HepG2 (cell line): ENCODE results near the gene CDK2AP2. TPM values are rescaled to one million over a fixed set of nuclear protein-coding genes. Genes with fewer than 3 reads are reported as not detected.

Experiments used
- ATAC-seq: fragments of 200-7000 bp; cut with Tn5 transposase; 3 replicates; pipeline ENCODE4 v1.9.1; 2020; ENCODE audit warnings: mild to moderate bottlenecking, moderate library complexity
- BruUV-seq: library from RNA; stranded (reverse); fragments of 400-500 nt; replicated peaks from 2 replicates; lab custom pipeline; 2021; lab: Mats Ljungman, UMichigan
- CTCF ChIA-PET: fragments of 300-600 bp; formaldehyde crosslinking; extraction: SDS; loops from one replicate; lab custom pipeline; 2021; ENCODE audit warnings: low total read pairs, inconsistent platforms, low intra/inter-chr PET ratio; lab: Yijun Ruan, JAX
- POLR2A ChIA-PET: fragments of 350-600 bp; sonication (Branson Sonifier 250); formaldehyde crosslinking; loops from one replicate; lab custom pipeline; 2020; ENCODE audit warnings: antibody characterized with exemption, inconsistent platforms; lab: Yijun Ruan, JAX
- DNase-seq: peaks from one replicate; pipeline ENCODE4 v3.0.0-alpha.2; 2015; ENCODE audit warnings: low spot score
- FAIRE-seq: peaks from 3 replicates; lab custom pipeline; 2011; peaks lifted over from hg19 to GRCh38; lab: Jason Lieb, UNC
- H2AFZ ChIP-seq: one replicate; pipeline ENCODE4 v1.6.1; 2011; ENCODE audit warnings: low read length, inconsistent platforms
- H3K27ac ChIP-seq: fragments of 300-600 bp; 3 replicates; pipeline ENCODE4 v1.8.0; 2011; ENCODE audit warnings: mixed run types, mild to moderate bottlenecking, mixed read lengths, low read length, inconsistent platforms; ENCODE audit not compliant: insufficient read depth; ENCODE audit errors: extremely low read length
- H3K27me3 ChIP-seq, 2 experiments: fragments of 200-600 bp in 1 of 2; 2 replicates in 1 of 2; 3 replicates in 1 of 2; pipeline versions ENCODE4 v1.6.0 to v1.8.0; 2011; ENCODE audit warnings: low read length in 2 of 2, mild to moderate bottlenecking in 2 of 2, moderate library complexity in 2 of 2, inconsistent platforms in 1 of 2; ENCODE audit not compliant: insufficient read depth in 2 of 2, control insufficient read depth in 1 of 2
- H3K36me3 ChIP-seq, 2 experiments: fragments of 200-600 bp in 1 of 2; replicated peaks in 1 of 2; 2 replicates in 1 of 2; 3 replicates in 1 of 2; pipeline versions ENCODE4 v1.5.1 to v1.8.0; 2011; ENCODE audit warnings: low read length in 2 of 2, inconsistent platforms in 1 of 2; ENCODE audit not compliant: insufficient read depth in 2 of 2, control insufficient read depth in 1 of 2
- H3K4me1 ChIP-seq: 2 replicates; pipeline ENCODE4 v1.5.1; 2012; ENCODE audit warnings: low read length, inconsistent platforms; ENCODE audit not compliant: insufficient read depth
- H3K4me2 ChIP-seq: 2 replicates; pipeline ENCODE4 v1.6.0; 2011; ENCODE audit warnings: low read depth, low read length, inconsistent platforms
- H3K4me3 ChIP-seq, 3 experiments: fragments of 200-600 bp in 1 of 3; sonication (generic), shearing (Covaris generic) in 1 of 3; replicated peaks in 1 of 3; 2 replicates each; pipeline ENCODE4 v1.5.1; 2011 to 2016; ENCODE audit warnings: low read length in 3 of 3, inconsistent platforms in 2 of 3, low read depth in 2 of 3, mild to moderate bottlenecking in 2 of 3, control low read depth in 1 of 3, mixed read lengths in 1 of 3; ENCODE audit not compliant: insufficient read depth in 1 of 3
- H3K79me2 ChIP-seq: one replicate; pipeline ENCODE4 v1.6.1; 2011; ENCODE audit warnings: low read length, inconsistent platforms; ENCODE audit not compliant: insufficient read depth
- H3K9ac ChIP-seq: 2 replicates; pipeline ENCODE4 v1.6.0; 2011; ENCODE audit warnings: mild to moderate bottlenecking, low read depth, low read length, inconsistent platforms; ENCODE audit not compliant: insufficient read depth
- H3K9me3 ChIP-seq: 2 replicates; pipeline ENCODE4 v1.5.1; 2012; ENCODE audit warnings: mild to moderate bottlenecking, low read length
- H4K20me1 ChIP-seq: 2 replicates; pipeline ENCODE4 v1.6.0; 2011; ENCODE audit warnings: inconsistent platforms, mild to moderate bottlenecking, low read length, moderate library complexity; ENCODE audit not compliant: insufficient read depth
- HDAC6 ChIP-seq: fragments of 200-600 bp; sonication (generic); IDR thresholded peaks from 2 replicates; pipeline ENCODE4 v1.7.0; 2017; ENCODE audit warnings: mild to moderate bottlenecking, antibody characterized with exemption, low read length, low read depth
- HOXA5 ChIP-seq: sonication (generic); formaldehyde crosslinking; IDR thresholded peaks from 2 replicates; pipeline ENCODE4 v1.4.0; 2020; ENCODE audit warnings: missing genetic modification reagents
- IKZF4 ChIP-seq: sonication (generic); formaldehyde crosslinking; IDR thresholded peaks from 2 replicates; pipeline ENCODE4 v1.5.1; 2020; ENCODE audit warnings: borderline replicate concordance, mild to moderate bottlenecking, low read depth, missing genetic modification reagents; ENCODE audit errors: not compliant biosample characterization
- KMT2B ChIP-seq: IDR thresholded peaks from 2 replicates; pipeline ENCODE4 v1.6.1; 2016; ENCODE audit warnings: missing genetic modification reagents, missing compliant biosample characterization
- MLXIP ChIP-seq: sonication (generic); formaldehyde crosslinking; IDR thresholded peaks from 2 replicates; pipeline ENCODE4 v1.9.0; 2021; ENCODE audit warnings: missing genetic modification reagents, borderline replicate concordance
- MXD1 ChIP-seq: sonication (generic); formaldehyde crosslinking; IDR thresholded peaks from 2 replicates; pipeline ENCODE4 v1.4.0; 2020; ENCODE audit warnings: mild to moderate bottlenecking, missing genetic modification reagents
- MXI1 ChIP-seq: IDR thresholded peaks from 3 replicates; pipeline ENCODE4 v1.6.1; 2012; ENCODE audit warnings: low read depth, low read length, inconsistent platforms, borderline replicate concordance
- NFYB ChIP-seq: sonication (generic); formaldehyde crosslinking; IDR thresholded peaks from 2 replicates; pipeline ENCODE4 v1.4.0; 2020; ENCODE audit warnings: missing genetic modification reagents
- NONO ChIP-seq, 2 experiments: fragments of 450-650 bp in 1 of 2; sonication (generic) in 1 of 2; formaldehyde crosslinking in 1 of 2; IDR thresholded peaks in 1 of 2; conservative IDR thresholded peaks in 1 of 2; 2 replicates each; pipeline versions ENCODE4 v1.6.1 to v1.8.0; 2017 to 2022; ENCODE audit warnings: mild to moderate bottlenecking in 1 of 2, missing genetic modification reagents in 1 of 2, moderate library complexity in 1 of 2
- PTBP1 ChIP-seq: fragments of 200-400 bp; formaldehyde crosslinking; IDR thresholded peaks from 2 replicates; pipeline ENCODE4 v1.6.1; 2018; ENCODE audit warnings: low read length, low read depth; ENCODE audit not compliant: poor library complexity, severe bottlenecking
- RFX5 ChIP-seq: IDR thresholded peaks from 2 replicates; pipeline ENCODE4 v1.6.1; 2011; ENCODE audit warnings: low read depth, low read length, improper control_type of control experiment
- SNAI1 ChIP-seq: sonication (generic); formaldehyde crosslinking; IDR thresholded peaks from 2 replicates; pipeline ENCODE4 v1.5.0; 2020; ENCODE audit warnings: mild to moderate bottlenecking, missing genetic modification reagents, borderline replicate concordance
- SP2 ChIP-seq: sonication (generic); formaldehyde crosslinking; IDR thresholded peaks from 2 replicates; pipeline ENCODE4 v1.5.1; 2020; ENCODE audit warnings: mild to moderate bottlenecking, missing genetic modification reagents
- THYN1 ChIP-seq: sonication (generic); formaldehyde crosslinking; IDR thresholded peaks from 2 replicates; pipeline ENCODE4 v1.8.1; 2023; ENCODE audit warnings: low read depth, mild to moderate bottlenecking, moderate library complexity, missing genetic modification reagents, borderline replicate concordance
- ZIK1 ChIP-seq: sonication (generic); formaldehyde crosslinking; IDR thresholded peaks from 2 replicates; pipeline ENCODE4 v1.5.0; 2020; ENCODE audit warnings: mild to moderate bottlenecking, low read depth, missing genetic modification reagents, borderline replicate concordance
- ZNF329 ChIP-seq: sonication (generic); formaldehyde crosslinking; IDR thresholded peaks from 2 replicates; pipeline ENCODE4 v1.9.0; 2021; ENCODE audit warnings: low read depth, mild to moderate bottlenecking, missing genetic modification reagents
- ZNF414 ChIP-seq: sonication (generic); formaldehyde crosslinking; IDR thresholded peaks from 2 replicates; pipeline ENCODE4 v1.5.0; 2020; ENCODE audit warnings: missing genetic modification reagents
- ZNF780A ChIP-seq: sonication (generic); formaldehyde crosslinking; IDR thresholded peaks from 2 replicates; pipeline ENCODE4 v1.8.0; 2022; ENCODE audit warnings: mild to moderate bottlenecking, missing genetic modification reagents, moderate library complexity
- ZNF790 ChIP-seq: sonication (generic); formaldehyde crosslinking; IDR thresholded peaks from 2 replicates; pipeline ENCODE4 v1.8.0; 2022; ENCODE audit warnings: missing genetic modification reagents, mild to moderate bottlenecking, borderline replicate concordance
- WGBS: methylation state at CpG from one replicate; pipeline ENCODE4 v1.1.6; 2017; ENCODE audit warnings: low lambda C conversion rate; 5-methylcytosine and 5-hydroxymethylcytosine counted together
- in situ Hi-C: cut with HindIII; loops from 2 replicates; pipeline ENCODE4 v1.10.0; 2017; ENCODE audit warnings: low pct_unique_long_range_greater_than_20kb; ENCODE audit not compliant: extremely low pct_ligation_motif_present
- intact Hi-C: fragments of 100-400 bp; cut with micrococcal nuclease; formaldehyde crosslinking; loops from one replicate; pipeline ENCODE4 v1.10.0; 2022; ENCODE audit not compliant: unreplicated experiment
- polyA plus RNA-seq, 8 experiments: library from polyadenylated mRNA; depleted of rRNA in 3 of 8; stranded (reverse) in 7 of 8; unstranded in 1 of 8; fragments of >200 nt; fragmentation: Illumina TruSeq in 4 of 8; extraction: Trizol in 4 of 8; gene quantifications; 2 replicates each; pipeline versions ENCODE4 v1.2.1 to v1.2.3, GENCODE V29; 2011 to 2016; ENCODE audit warnings: low read depth in 4 of 8, missing spikeins in 1 of 8, mixed read lengths in 1 of 8; ENCODE audit not compliant: insufficient read depth in 1 of 8
- total RNA-seq, 5 experiments: library from RNA; depleted of rRNA; stranded (reverse); fragments of >200 nt; fragmentation: Illumina TruSeq; extraction: Trizol; gene quantifications; 2 replicates each; pipeline ENCODE4 v1.2.3, GENCODE V29; 2016; ENCODE audit warnings: low read depth in 1 of 5

Gene CDK2AP2
- total and polyA plus RNA-seq, 2 of the 13 experiments (the other 11 are each of a cell fraction or from before 2014, with no cell fraction given), result 15.0 to 23.2 TPM

GRCh38 chr11:67519726-67520125 is 11.8 kb upstream of the CDK2AP2 start (continued):
- TF ChIP-seq THYN1 (no peak), MXI1 (no peak), ZNF414 (no peak), NFYB (CRISPR knock-in tag) (no peak)

GRCh38 chr11:67517784-67518552 is 10.0 kb upstream of the CDK2AP2 start:
- no TSS peak for BruUV-seq
- no peaks in the 10 kb centered on the region for H3K4me1 ChIP-seq
- no peak overlapping the region for H3K9ac ChIP-seq
- H4K20me1 ChIP-seq, result no peaks in the 10 kb centered on the region
- WGBS, result 54% methylated on average over 4 of the region's 10 CpGs
- ATAC-seq (no peak), DNase-seq (no peak), FAIRE-seq (no peak)
- no peaks in the 10 kb centered on the region for H3K9me3 ChIP-seq
- intact Hi-C loops, result no loop called here
- no peaks in the 10 kb centered on the region for H3K36me3 ChIP-seq
- no peak overlapping the region for H3K27ac ChIP-seq
- H3K4me3 ChIP-seq, result no peak overlapping the region
- H3K27me3 ChIP-seq, result peaks cover 4 to 16% of the 10 kb centered on the region in 2 experiments; a peak in 4 of 5 replicates
- no peak overlapping the region for H3K4me2 ChIP-seq
- H2AFZ ChIP-seq, result no peak overlapping the region
- ChIA-PET POLR2A (no interaction called here), CTCF (no interaction called here)
- no peaks in the 10 kb centered on the region for H3K79me2 ChIP-seq
- in situ Hi-C loops, result no loop called here
- TF ChIP-seq HDAC6, result no peak
- TF ChIP-seq MXD1 (CRISPR knock-in tag), result no peak
- no peak for TF ChIP-seq ZNF780A (CRISPR knock-in tag)
- no peak for TF ChIP-seq IKZF4 (CRISPR knock-in tag)
- TF ChIP-seq NONO (IDR thresholded peaks at IDR 0.05), result no peak
- TF ChIP-seq NONO (CRISPR knock-in tag; conservative IDR thresholded peaks at IDR 0.05), result no peak
- TF ChIP-seq ZIK1 (CRISPR knock-in tag), result no peak
- no peak for TF ChIP-seq SP2 (CRISPR knock-in tag)
- TF ChIP-seq PTBP1, result no peak
- TF ChIP-seq ZNF790 (CRISPR knock-in tag), result no peak
- no peak for TF ChIP-seq RFX5
- TF ChIP-seq MLXIP, result no peak
- TF ChIP-seq HOXA5 (CRISPR knock-in tag), result no peak
- no peak for TF ChIP-seq ZNF329 (CRISPR knock-in tag)
- no peak for TF ChIP-seq SNAI1 (CRISPR knock-in tag)
- no peak for TF ChIP-seq KMT2B (CRISPR knock-in tag)
